AG09309 (cell line): ENCODE results near the gene POLR3B.

Source experiments
- DNase-seq: peaks from one replicate; pipeline ENCODE4 v3.0.0-alpha.2; 2010; ENCODE audit warnings: low read depth
- H3K4me3 ChIP-seq: 2 replicates; pipeline ENCODE4 v1.5.1; 2011; ENCODE audit warnings: mild to moderate bottlenecking, low read depth, low read length, moderate library complexity; ENCODE audit not compliant: control insufficient read depth
- TF ChIP-seq, protein P1 (sequence below): IDR thresholded peaks from 2 replicates; pipeline ENCODE4 v1.5.1; 2011; ENCODE audit warnings: mild to moderate bottlenecking, low read depth, low read length, inconsistent platforms; ENCODE audit not compliant: insufficient read depth, control insufficient read depth; ENCODE audit errors: missing control alignments

POLR3B gene

DNA sequence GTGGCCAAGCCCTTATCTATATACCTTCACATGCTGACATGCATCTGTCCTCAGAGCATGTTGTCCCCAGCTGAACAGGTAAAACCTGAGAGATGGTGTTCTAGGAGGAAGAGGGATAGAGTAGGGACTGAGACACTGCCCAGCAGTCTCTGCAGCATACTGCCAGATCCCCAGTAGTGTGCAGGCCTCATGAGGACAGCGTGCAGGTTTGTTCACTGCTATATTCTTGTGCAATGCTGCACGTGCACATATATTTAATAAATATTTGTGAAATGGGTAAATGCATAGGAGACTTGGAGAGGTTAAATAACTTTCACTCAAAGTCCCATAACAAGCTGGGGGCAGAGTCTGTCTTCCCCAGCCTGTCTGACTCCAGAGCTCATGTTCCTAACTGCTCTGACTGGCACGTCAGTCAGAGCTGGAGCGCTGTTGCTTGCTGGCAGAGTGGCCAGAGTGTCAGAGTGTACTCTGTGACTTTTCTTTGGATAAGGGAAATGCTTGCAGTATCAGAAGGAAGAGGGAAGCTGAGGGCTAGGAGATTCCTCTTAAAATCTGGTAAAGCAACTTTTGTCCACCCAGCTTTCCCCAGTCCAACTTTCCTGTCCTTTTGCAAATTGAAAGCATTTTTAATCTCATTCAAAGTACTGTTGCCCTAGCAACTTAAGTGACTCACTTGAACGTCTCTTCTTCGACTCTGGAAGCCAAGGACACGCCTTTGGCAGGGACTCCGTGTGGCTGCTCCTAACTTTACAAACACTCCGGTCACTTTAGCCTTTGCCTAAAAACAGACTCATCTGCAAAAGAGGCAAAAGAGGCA lies 14.9 kb upstream of the POLR3B start:
- DNase-seq, result peak; percentile 45
- peak overlapping the region; percentile 8 for H3K4me3 ChIP-seq
- TF ChIP-seq, protein P1, sequence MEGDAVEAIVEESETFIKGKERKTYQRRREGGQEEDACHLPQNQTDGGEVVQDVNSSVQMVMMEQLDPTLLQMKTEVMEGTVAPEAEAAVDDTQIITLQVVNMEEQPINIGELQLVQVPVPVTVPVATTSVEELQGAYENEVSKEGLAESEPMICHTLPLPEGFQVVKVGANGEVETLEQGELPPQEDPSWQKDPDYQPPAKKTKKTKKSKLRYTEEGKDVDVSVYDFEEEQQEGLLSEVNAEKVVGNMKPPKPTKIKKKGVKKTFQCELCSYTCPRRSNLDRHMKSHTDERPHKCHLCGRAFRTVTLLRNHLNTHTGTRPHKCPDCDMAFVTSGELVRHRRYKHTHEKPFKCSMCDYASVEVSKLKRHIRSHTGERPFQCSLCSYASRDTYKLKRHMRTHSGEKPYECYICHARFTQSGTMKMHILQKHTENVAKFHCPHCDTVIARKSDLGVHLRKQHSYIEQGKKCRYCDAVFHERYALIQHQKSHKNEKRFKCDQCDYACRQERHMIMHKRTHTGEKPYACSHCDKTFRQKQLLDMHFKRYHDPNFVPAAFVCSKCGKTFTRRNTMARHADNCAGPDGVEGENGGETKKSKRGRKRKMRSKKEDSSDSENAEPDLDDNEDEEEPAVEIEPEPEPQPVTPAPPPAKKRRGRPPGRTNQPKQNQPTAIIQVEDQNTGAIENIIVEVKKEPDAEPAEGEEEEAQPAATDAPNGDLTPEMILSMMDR, result no peak

DNA sequence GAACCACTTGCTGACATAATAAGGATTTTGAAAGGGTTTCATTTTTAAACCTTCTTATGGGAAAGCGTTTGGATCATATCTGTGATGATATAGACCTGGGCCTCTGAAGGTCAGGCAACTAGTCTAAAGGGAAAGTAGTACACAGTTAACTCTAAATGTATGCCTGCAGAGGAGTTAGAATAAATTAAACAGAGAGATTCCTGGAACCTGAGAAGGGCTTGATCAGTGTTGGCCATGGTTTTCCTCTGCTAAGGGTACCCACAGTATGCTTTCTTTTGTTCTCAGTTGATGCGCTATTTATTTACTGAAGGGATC lies 14.4 kb upstream of the POLR3B start:
- TF ChIP-seq, protein P1, result no peak
- no peak for DNase-seq
- H3K4me3 ChIP-seq, result no peak overlapping the region

DNA sequence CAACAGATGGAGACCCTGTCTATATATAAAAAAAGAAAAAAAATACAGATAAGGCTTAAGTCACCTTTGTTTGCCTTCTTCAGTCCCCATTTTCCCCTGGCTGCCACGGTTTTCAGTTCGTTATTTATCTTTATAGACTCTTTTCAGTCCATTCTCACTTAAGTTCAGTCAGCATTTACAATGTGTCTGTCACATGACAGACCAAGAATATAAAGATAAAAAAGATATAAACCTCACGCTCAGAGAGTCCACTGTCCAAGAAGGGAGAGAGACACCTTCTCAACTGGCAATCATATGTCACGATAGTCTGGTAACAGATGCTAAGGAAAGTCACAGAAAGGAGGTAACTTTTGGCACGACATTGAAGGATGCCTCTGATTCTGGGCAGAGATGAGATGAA lies 13.4 kb upstream of the POLR3B start:
- TF ChIP-seq, protein P1, result no peak
- DNase-seq, result no peak
- no peak overlapping the region for H3K4me3 ChIP-seq

DNA sequence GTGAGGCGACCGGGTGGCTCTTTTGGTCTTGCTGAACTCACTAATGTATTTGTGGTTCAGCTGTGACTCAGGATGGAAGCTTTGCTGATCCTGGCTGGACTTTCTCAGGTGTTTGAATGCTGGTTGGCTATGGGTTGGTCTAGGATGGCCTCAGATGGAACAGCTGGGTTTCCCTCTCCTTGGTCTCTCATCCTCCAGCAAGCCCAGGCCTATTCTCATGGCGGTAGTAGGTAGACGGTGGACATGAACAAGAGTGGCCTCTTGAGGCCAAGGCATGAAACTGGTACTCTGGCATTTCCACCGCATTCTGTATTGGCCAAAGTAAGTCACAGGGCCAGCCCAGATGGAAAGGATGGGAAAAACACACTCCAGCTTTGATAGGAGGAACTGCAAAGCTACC lies 11.8 kb upstream of the POLR3B start:
- TF ChIP-seq, protein P1, result peak; percentile 44
- DNase-seq, result no peak
- no peak overlapping the region for H3K4me3 ChIP-seq

DNA sequence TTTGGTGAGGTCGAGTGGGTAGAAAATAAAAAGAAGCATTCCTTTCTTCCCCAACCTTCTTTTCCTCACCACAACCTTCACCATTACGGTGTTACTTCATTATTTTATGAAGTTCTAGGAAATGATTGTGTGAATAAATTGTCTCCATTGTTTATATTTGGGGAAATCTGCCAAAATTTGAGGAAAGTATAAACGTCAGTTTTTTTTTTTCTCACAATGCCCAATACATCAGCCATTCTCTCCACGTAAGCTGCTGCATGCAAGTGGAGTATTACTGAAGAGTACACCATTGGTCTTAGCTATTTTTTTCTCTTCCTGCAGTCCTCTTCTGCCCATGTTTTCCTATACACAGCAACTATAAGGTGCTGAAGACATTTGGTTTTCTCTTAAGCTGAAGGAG lies 9.1 kb upstream of the POLR3B start:
- TF ChIP-seq, protein P1, result no peak
- no peak for DNase-seq
- H3K4me3 ChIP-seq, result no peak overlapping the region

DNA sequence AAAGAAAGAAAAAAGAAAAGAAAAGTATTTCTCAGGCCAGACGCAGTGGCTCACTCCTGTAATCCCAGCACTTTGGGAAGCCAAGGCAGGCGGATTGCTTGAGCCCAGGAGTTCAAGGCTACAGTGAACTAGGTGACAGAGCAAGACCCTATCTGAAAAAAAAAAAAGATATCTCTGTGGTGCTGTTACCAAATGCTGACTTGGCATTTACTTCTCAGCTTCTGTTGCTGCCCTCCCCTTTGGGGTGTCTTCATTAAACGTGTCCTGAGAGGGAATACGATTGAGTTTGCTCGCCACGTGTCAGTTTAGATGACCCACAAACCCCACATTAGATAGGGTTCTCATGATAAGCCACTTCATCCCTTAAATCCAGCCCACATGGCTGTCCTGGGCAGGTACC lies 4.4 kb upstream of the POLR3B start:
- no peak for DNase-seq
- TF ChIP-seq, protein P1, result no peak
- H3K4me3 ChIP-seq, result no peak overlapping the region
